HCT116 (cell line): Measurements from ENCODE around the gene IL18BP. TPM values are rescaled to one million over a fixed set of nuclear protein-coding genes. Genes with fewer than 3 reads are reported as not detected.

Experiments
- ATAC-seq: fragments of 200-7000 bp; cut with Tn5 transposase; 2 replicates; pipeline ENCODE4 v1.9.1; 2020; ENCODE audit warnings: mild to moderate bottlenecking, moderate library complexity
- BruUV-seq: library from RNA; stranded (reverse); fragments of 400-500 nt; replicated peaks from 2 replicates; lab custom pipeline; 2021; lab: Mats Ljungman, UMichigan
- CTCF ChIA-PET: fragments of 300-600 bp; sonication (Branson Sonifier 250); formaldehyde crosslinking; loops from one replicate; lab custom pipeline; 2021; ENCODE audit warnings: antibody characterized with exemption; lab: Charles Lee
- POLR2A ChIA-PET: fragments of 300-600, 350-600 bp; sonication (Branson Sonifier 250); formaldehyde crosslinking; loops from one replicate; lab custom pipeline; 2021; ENCODE audit warnings: antibody characterized with exemption; lab: Charles Lee
- RAD21 ChIA-PET, 2 experiments: fragments of 300-600 bp; sonication (Branson Sonifier 250); formaldehyde crosslinking; loops; one replicate each; lab custom pipeline; 2023; ENCODE audit warnings: low total read pairs in 2 of 2; ENCODE audit not compliant: uncharacterized antibody in 2 of 2, unreplicated experiment in 2 of 2, low non-redundant PET in 1 of 2; lab: Charles Lee
- DNase-seq: peaks from one replicate; pipeline ENCODE4 v3.0.0-alpha.2; 2010; ENCODE audit warnings: low read depth, low spot score
- H2AFZ ChIP-seq: fragments of 200-600 bp; shearing (Covaris generic), sonication (generic); 2 replicates; pipeline ENCODE4 v1.6.1; 2017; ENCODE audit warnings: low read depth, mixed run types, mixed read lengths, antibody characterized with exemption, low read length; ENCODE audit not compliant: poor library complexity, severe bottlenecking
- H3K27ac ChIP-seq: 2 replicates; pipeline ENCODE4 v1.5.1; 2012; ENCODE audit warnings: low read depth, low read length
- H3K27me3 ChIP-seq: fragments of 200-600 bp; sonication (generic); 2 replicates; pipeline ENCODE4 v1.6.1; 2016; ENCODE audit warnings: mixed run types, low read length, mixed read lengths; ENCODE audit not compliant: insufficient read depth
- H3K36me3 ChIP-seq, 2 experiments: fragments of 200-500 bp in 1 of 2; fragments of 200-600 bp in 1 of 2; sonication (Bioruptor generic) in 1 of 2; sonication (generic) in 1 of 2; 2 replicates each; pipeline versions ENCODE4 v1.5.1 to v1.6.1; 2014 to 2016; ENCODE audit warnings: low read length in 2 of 2, inconsistent platforms in 1 of 2, mixed read lengths in 1 of 2, mixed run types in 1 of 2; ENCODE audit not compliant: insufficient read depth in 2 of 2, control insufficient read depth in 1 of 2
- H3K4me1 ChIP-seq, 2 experiments: fragments of 200-600 bp in 1 of 2; sonication (generic) in 1 of 2; 2 replicates each; pipeline versions ENCODE4 v1.5.1 to v1.6.1; 2012 to 2017; ENCODE audit warnings: low read length in 2 of 2, inconsistent platforms in 1 of 2, mild to moderate bottlenecking in 1 of 2, mixed read lengths in 1 of 2, mixed run types in 1 of 2, moderate library complexity in 1 of 2; ENCODE audit not compliant: insufficient read depth in 2 of 2, control insufficient read depth in 1 of 2
- H3K4me2 ChIP-seq: fragments of 200-600 bp; sonication (generic); 2 replicates; pipeline ENCODE4 v1.6.1; 2017; ENCODE audit warnings: mixed run types, low read length, mixed read lengths
- H3K4me3 ChIP-seq, 2 experiments: fragments of 200-600 bp in 1 of 2; sonication (generic) in 1 of 2; replicated peaks in 1 of 2; 2 replicates each; pipeline ENCODE4 v1.5.1; 2011 to 2016; ENCODE audit warnings: low read length in 2 of 2, control low read depth in 1 of 2, low read depth in 1 of 2, mild to moderate bottlenecking in 1 of 2, mixed read lengths in 1 of 2, mixed run types in 1 of 2
- H3K79me2 ChIP-seq: fragments of 200-600 bp; sonication (generic); 2 replicates; pipeline ENCODE4 v1.6.1; 2017; ENCODE audit warnings: mild to moderate bottlenecking, mixed run types, low read length, moderate library complexity, mixed read lengths; ENCODE audit not compliant: insufficient read depth
- H3K9ac ChIP-seq: fragments of 200-600 bp; sonication (generic); 2 replicates; pipeline ENCODE4 v1.6.1; 2016; ENCODE audit warnings: low read length, mixed read lengths
- H3K9me2 ChIP-seq: fragments of 200-600 bp; sonication (generic), shearing (Covaris generic); 2 replicates; pipeline ENCODE4 v1.6.1; 2017; ENCODE audit warnings: mixed run types, mild to moderate bottlenecking, moderate library complexity; ENCODE audit not compliant: insufficient read depth
- H3K9me3 ChIP-seq, 2 experiments: fragments of 200-500 bp in 1 of 2; fragments of 200-600 bp in 1 of 2; sonication (Bioruptor generic) in 1 of 2; sonication (generic) in 1 of 2; 2 replicates each; pipeline ENCODE4 v1.6.1; 2014 to 2017; ENCODE audit warnings: low read length in 2 of 2, mixed read lengths in 2 of 2, inconsistent platforms in 1 of 2, low read depth in 1 of 2, mild to moderate bottlenecking in 1 of 2, mixed run types in 1 of 2, moderate library complexity in 1 of 2; ENCODE audit not compliant: control insufficient read depth in 1 of 2, insufficient read depth in 1 of 2
- H4K20me1 ChIP-seq: fragments of 200-600 bp; sonication (generic), shearing (Covaris generic); 2 replicates; pipeline ENCODE4 v1.6.1; 2017; ENCODE audit warnings: mixed run types, mild to moderate bottlenecking, moderate library complexity; ENCODE audit not compliant: insufficient read depth
- EZH2phosphoT487 ChIP-seq: fragments of 200-600 bp; IDR thresholded peaks from 2 replicates; pipeline ENCODE4 v1.6.1; 2018; ENCODE audit warnings: antibody characterized with exemption, borderline replicate concordance
- JUND ChIP-seq: IDR thresholded peaks from 2 replicates; pipeline ENCODE4 v1.6.1; 2012
- POLR2A ChIP-seq: IDR thresholded peaks from 2 replicates; pipeline ENCODE4 v1.7.0; 2011; ENCODE audit warnings: borderline replicate concordance; ENCODE audit not compliant: insufficient read depth, insufficient read length; ENCODE audit errors: extremely low read depth
- RAD21 ChIP-seq: IDR thresholded peaks from 2 replicates; pipeline ENCODE4 v1.6.1; 2012; ENCODE audit warnings: low read depth, mild to moderate bottlenecking
- YY1 ChIP-seq: IDR thresholded peaks from 2 replicates; pipeline ENCODE4 v1.6.1; 2011; ENCODE audit warnings: low read length, low read depth, moderate library complexity, mild to moderate bottlenecking; ENCODE audit not compliant: insufficient replicate concordance; ENCODE audit errors: extremely low read depth
- intact Hi-C: fragments of 100-400 bp; cut with micrococcal nuclease; formaldehyde crosslinking; loops from 2 replicates; pipeline ENCODE4 v1.10.0; 2022
- total RNA-seq: library from RNA; stranded (reverse); gene quantifications from one replicate; pipeline ENCODE4 v1.2.1, GENCODE V29; 2021; ENCODE audit not compliant: unreplicated experiment
- TF ChIP-seq, protein P1 (sequence below): IDR thresholded peaks from 2 replicates; pipeline ENCODE4 v1.6.1; 2012; ENCODE audit warnings: low read depth

The IL18BP gene
- total RNA-seq, 1 experiment from 2014 or later, result 9.8 TPM

DNA sequence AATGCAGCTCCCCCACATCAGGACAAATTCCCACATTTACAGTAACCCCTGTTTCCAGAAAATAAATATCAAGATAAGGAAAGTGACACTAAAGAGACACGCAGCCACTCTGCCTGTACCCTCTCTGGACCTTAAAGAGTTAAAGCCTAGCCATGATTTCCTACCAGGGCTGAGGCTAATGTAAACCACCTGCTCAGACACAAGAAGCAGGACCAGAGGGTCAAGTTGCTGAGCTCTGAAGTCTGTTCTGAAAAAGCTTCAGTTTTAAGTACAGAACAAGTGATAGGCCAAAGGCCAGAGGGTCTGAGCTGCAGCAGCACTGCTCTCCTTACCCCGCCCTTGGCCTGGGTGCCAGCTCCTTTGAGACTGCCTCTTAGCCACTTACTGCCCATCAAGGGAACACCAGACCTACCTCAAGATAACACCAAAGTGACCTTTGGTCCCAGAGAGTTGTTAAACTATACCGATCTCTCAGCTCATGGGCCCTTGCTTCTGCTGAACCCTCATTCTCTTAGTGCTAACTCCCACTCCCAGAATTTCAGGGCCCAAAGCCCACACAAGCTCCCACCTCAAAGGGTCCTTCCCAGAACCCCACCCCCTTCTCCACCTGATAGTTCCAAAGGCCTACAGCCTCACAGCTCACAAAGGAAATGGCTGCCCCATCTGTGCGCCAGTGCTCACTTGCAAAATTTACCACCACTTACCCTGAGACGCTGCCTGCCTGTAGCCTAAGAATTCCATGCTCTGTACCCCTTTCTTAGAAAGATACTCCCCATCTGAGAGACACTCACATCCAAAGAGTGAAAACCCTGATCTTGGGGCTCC, 40.5 kb downstream of the IL18BP start:
- Histone ChIP-seq H3K36me3 (peaks cover 0 to 2% of the 10 kb centered on the region in 2 experiments; a peak in 2 of 4 replicates), H3K27me3 (no peaks in the 10 kb centered on the region), H3K9me3 (no peaks in the 10 kb centered on the region), H3K79me2 (peaks cover 90% of the 10 kb centered on the region), H3K4me3 (no peak overlapping the region), H4K20me1 (no peaks in the 10 kb centered on the region), H3K9me2 (no peaks in the 10 kb centered on the region), H2AFZ (no peak overlapping the region), H3K4me2 (peak overlapping the region; percentile 81), H3K27ac (peak overlapping the region; percentile 83; the same call in 1 of the 2 replicates), H3K9ac (no peak overlapping the region), H3K4me1 (peaks cover 24 to 53% of the 10 kb centered on the region in 2 experiments)
- TF ChIP-seq, protein P1, sequence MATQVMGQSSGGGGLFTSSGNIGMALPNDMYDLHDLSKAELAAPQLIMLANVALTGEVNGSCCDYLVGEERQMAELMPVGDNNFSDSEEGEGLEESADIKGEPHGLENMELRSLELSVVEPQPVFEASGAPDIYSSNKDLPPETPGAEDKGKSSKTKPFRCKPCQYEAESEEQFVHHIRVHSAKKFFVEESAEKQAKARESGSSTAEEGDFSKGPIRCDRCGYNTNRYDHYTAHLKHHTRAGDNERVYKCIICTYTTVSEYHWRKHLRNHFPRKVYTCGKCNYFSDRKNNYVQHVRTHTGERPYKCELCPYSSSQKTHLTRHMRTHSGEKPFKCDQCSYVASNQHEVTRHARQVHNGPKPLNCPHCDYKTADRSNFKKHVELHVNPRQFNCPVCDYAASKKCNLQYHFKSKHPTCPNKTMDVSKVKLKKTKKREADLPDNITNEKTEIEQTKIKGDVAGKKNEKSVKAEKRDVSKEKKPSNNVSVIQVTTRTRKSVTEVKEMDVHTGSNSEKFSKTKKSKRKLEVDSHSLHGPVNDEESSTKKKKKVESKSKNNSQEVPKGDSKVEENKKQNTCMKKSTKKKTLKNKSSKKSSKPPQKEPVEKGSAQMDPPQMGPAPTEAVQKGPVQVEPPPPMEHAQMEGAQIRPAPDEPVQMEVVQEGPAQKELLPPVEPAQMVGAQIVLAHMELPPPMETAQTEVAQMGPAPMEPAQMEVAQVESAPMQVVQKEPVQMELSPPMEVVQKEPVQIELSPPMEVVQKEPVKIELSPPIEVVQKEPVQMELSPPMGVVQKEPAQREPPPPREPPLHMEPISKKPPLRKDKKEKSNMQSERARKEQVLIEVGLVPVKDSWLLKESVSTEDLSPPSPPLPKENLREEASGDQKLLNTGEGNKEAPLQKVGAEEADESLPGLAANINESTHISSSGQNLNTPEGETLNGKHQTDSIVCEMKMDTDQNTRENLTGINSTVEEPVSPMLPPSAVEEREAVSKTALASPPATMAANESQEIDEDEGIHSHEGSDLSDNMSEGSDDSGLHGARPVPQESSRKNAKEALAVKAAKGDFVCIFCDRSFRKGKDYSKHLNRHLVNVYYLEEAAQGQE, result no peak
- TF ChIP-seq JUND (no peak), EZH2phosphoT487 (no peak), RAD21 (no peak), POLR2A (no peak), YY1 (no peak)
- intact Hi-C loops, result no loop called here
- no TSS peak for BruUV-seq
- ATAC-seq (no peak), DNase-seq (no peak)
- POLR2A ChIA-PET, result no interaction called here
- CTCF ChIA-PET, result interaction anchor here (0.8 to 2.2 kb wide), 3 partner anchors 14 to 395 kb away, joined by 3 to 10 read pairs (median 3); partner anchors contain the start of gene CLPB
- RAD21 ChIA-PET, result interaction anchor here in 1 of 2 experiments (0.8 kb wide), 1 partner anchor 251 kb away, joined by 3 read pairs; no protein-coding TSS in a partner anchor
